BLaER1 treated with 17β-estradiol and CSF1 and Interleukin-3, amounts not matched to agents 10 nM and 100 nM (cell line): ENCODE measurements around the gene TEAD2.

ENCODE experiments used
- H3K27ac ChIP-seq, 11 experiments: shearing (Covaris generic); formaldehyde crosslinking; 2 replicates each; pipeline ENCODE4 v1.8.1; 2022
- H3K27me3 ChIP-seq, 11 experiments: shearing (Covaris generic); formaldehyde crosslinking; 2 replicates each; pipeline ENCODE4 v1.8.1; 2022
- H3K36me3 ChIP-seq, 11 experiments: shearing (Covaris generic); formaldehyde crosslinking; 2 replicates each; pipeline ENCODE4 v1.8.1; 2022
- H3K4me1 ChIP-seq, 10 experiments: shearing (Covaris generic); formaldehyde crosslinking; 2 replicates each; pipeline ENCODE4 v1.8.1; 2022
- H3K4me2 ChIP-seq, 11 experiments: shearing (Covaris generic); formaldehyde crosslinking; 2 replicates each; pipeline ENCODE4 v1.8.1; 2022
- H3K4me3 ChIP-seq, 10 experiments: shearing (Covaris generic); formaldehyde crosslinking; 2 replicates each; pipeline ENCODE4 v1.8.1; 2022
- H3K9ac ChIP-seq, 11 experiments: shearing (Covaris generic); formaldehyde crosslinking; 2 replicates each; pipeline ENCODE4 v1.8.1; 2022
- H3K9me3 ChIP-seq, 11 experiments: shearing (Covaris generic); formaldehyde crosslinking; replicated peaks in 1 of 11; 2 replicates each; pipeline ENCODE4 v1.8.1; 2022
- H4K20me1 ChIP-seq, 11 experiments: shearing (Covaris generic); formaldehyde crosslinking; 2 replicates each; pipeline ENCODE4 v1.8.1; 2022
- Cebpa-rat ChIP-seq, 11 experiments: shearing (Covaris generic); IDR thresholded peaks; 2 replicates each; pipeline ENCODE4 v1.8.1; 2022

The TEAD2 gene

GRCh38 chr19:49390929-49391359, 28.7 kb upstream of the TEAD2 start:
- Histone ChIP-seq H3K9me3 (no peaks in the 10 kb centered on the region), H3K27ac (no peak overlapping the region), H4K20me1 (peaks cover 0 to 9% (median 0%) of the 10 kb centered on the region in 11 experiments; a peak in 1 of 22 replicates), H3K4me3 (no peak overlapping the region), H3K4me1 (peaks cover 11 to 70% (median 41%) of the 10 kb centered on the region in 10 experiments), H3K9ac (0 out of 22 replicates have a peak overlapping the region, but pooled peaks of 1 of the 11 experiments have one; percentile 7), H3K4me2 (peak overlapping the region in 7 of 11 experiments; percentile 19 to 49 (median 35); a peak in 11 of 22 replicates), H3K36me3 (no peaks in the 10 kb centered on the region), H3K27me3 (peaks cover 0 to 19% (median 7%) of the 10 kb centered on the region in 11 experiments; a peak in 9 of 22 replicates)
- TF ChIP-seq Cebpa-rat (IDR thresholded peaks at IDR 0.05) = no peak

GRCh38 chr19:49390131-49390928, 28.1 kb upstream of the TEAD2 start:
- TF ChIP-seq Cebpa-rat (IDR thresholded peaks at IDR 0.05) = no peak
- H3K27me3 ChIP-seq = peaks cover 0 to 19% (median 7%) of the 10 kb centered on the region in 11 experiments; a peak in 9 of 22 replicates
- H3K4me3 ChIP-seq = no peak overlapping the region
- H3K27ac ChIP-seq = no peak overlapping the region
- H4K20me1 ChIP-seq = peaks cover 0 to 9% (median 0%) of the 10 kb centered on the region in 11 experiments; a peak in 1 of 22 replicates
- no peaks in the 10 kb centered on the region for H3K9me3 ChIP-seq
- H3K36me3 ChIP-seq = no peaks in the 10 kb centered on the region
- H3K4me1 ChIP-seq = peaks cover 11 to 64% (median 38%) of the 10 kb centered on the region in 10 experiments
- peak overlapping the region in 7 of 11 experiments; percentile 19 to 49 (median 35); a peak in 11 of 22 replicates for H3K4me2 ChIP-seq
- H3K9ac ChIP-seq = peak overlapping the region in 1 of 11 experiments; percentile 7; a peak in 1 of 22 replicates

- no peak for TF ChIP-seq Cebpa-rat (IDR thresholded peaks at IDR 0.05)
- H3K4me2 ChIP-seq = 0 out of 22 replicates have a peak overlapping the region, but pooled peaks of 1 of the 11 experiments have one; percentile 15
- H3K27ac ChIP-seq = no peak overlapping the region
Measured at GRCh38 chr19:49389406-49389805, 27.2 kb upstream of the TEAD2 start.

GRCh38 chr19:49387936-49388372, 25.7 kb upstream of the TEAD2 start, which contains the start of gene KASH5:
Gene KASH5 (plus strand): TSS chr19:49388249. CDS start chr19:49390884, 2,635 bp downstream.
- Histone ChIP-seq H3K27me3 (peaks cover 0 to 19% (median 7%) of the 10 kb centered on the region in 11 experiments; a peak in 9 of 22 replicates), H3K4me3 (no peak within 1 kb of the TSS), H3K36me3 (no peaks in the 10 kb centered on the region), H3K27ac (no peak within 1 kb of the TSS), H3K9me3 (peaks cover 5 to 13% (median 6%) of the 10 kb centered on the region in 11 experiments; a peak in 18 of 22 replicates), H3K9ac (0 out of 22 replicates have a peak within 1 kb of the TSS, but pooled peaks of 1 of the 11 experiments have one; percentile 17), H3K4me1 (peaks cover 11 to 53% (median 35%) of the 10 kb centered on the region in 10 experiments), H3K4me2 (peak within 1 kb of the TSS; percentile 44 to 81 (median 72)), H4K20me1 (peaks cover 0 to 9% (median 0%) of the 10 kb centered on the region in 11 experiments; a peak in 1 of 22 replicates)
- TF ChIP-seq Cebpa-rat (IDR thresholded peaks at IDR 0.05) = no peak

More at GRCh38 chr19:49389406-49389805, 27.2 kb upstream of the TEAD2 start:
- no peaks in the 10 kb centered on the region for H3K36me3 ChIP-seq
- peaks cover 0 to 9% (median 0%) of the 10 kb centered on the region in 11 experiments; a peak in 1 of 22 replicates for H4K20me1 ChIP-seq
- H3K4me3 ChIP-seq = no peak overlapping the region
- peaks cover 0 to 19% (median 7%) of the 10 kb centered on the region in 11 experiments; a peak in 9 of 22 replicates for H3K27me3 ChIP-seq
- H3K4me1 ChIP-seq = peaks cover 11 to 64% (median 38%) of the 10 kb centered on the region in 10 experiments
- H3K9me3 ChIP-seq = no peaks in the 10 kb centered on the region
- no peak overlapping the region; a peak in 1 of 22 replicates for H3K9ac ChIP-seq

GRCh38 chr19:49383599-49383998, 21.4 kb upstream of the TEAD2 start:
- Histone ChIP-seq H3K4me2 (no peak overlapping the region), H3K4me1 (peaks cover 9 to 33% (median 22%) of the 10 kb centered on the region in 10 experiments), H3K27me3 (no peaks in the 10 kb centered on the region; a peak in 1 of 22 replicates), H3K9ac (no peak overlapping the region), H3K9me3 (peaks cover 22 to 30% (median 24%) of the 10 kb centered on the region in 11 experiments), H3K27ac (no peak overlapping the region), H4K20me1 (no peaks in the 10 kb centered on the region), H3K36me3 (no peaks in the 10 kb centered on the region), H3K4me3 (no peak overlapping the region)
- no peak for TF ChIP-seq Cebpa-rat (IDR thresholded peaks at IDR 0.05)

- Histone ChIP-seq H3K4me3 (no peak overlapping the region), H3K36me3 (no peaks in the 10 kb centered on the region), H3K9me3 (peaks cover 22 to 30% (median 24%) of the 10 kb centered on the region in 11 experiments), H3K27me3 (no peaks in the 10 kb centered on the region), H3K4me2 (no peak overlapping the region), H4K20me1 (no peaks in the 10 kb centered on the region), H3K4me1 (peaks cover 0 to 28% (median 14%) of the 10 kb centered on the region in 10 experiments; a peak in 12 of 20 replicates), H3K9ac (no peak overlapping the region), H3K27ac (no peak overlapping the region)
- no peak for TF ChIP-seq Cebpa-rat (IDR thresholded peaks at IDR 0.05)
Measured at GRCh38 chr19:49382639-49383038, 20.4 kb upstream of the TEAD2 start.

GRCh38 chr19:49380391-49380790, 18.2 kb upstream of the TEAD2 start:
- Histone ChIP-seq H3K4me2 (no peak overlapping the region; a peak in 1 of 22 replicates), H3K36me3 (no peaks in the 10 kb centered on the region), H3K4me1 (peaks cover 0 to 23% (median 10%) of the 10 kb centered on the region in 10 experiments; a peak in 10 of 20 replicates), H3K27me3 (no peaks in the 10 kb centered on the region), H3K9me3 (peaks cover 22 to 30% (median 24%) of the 10 kb centered on the region in 11 experiments), H3K9ac (no peak overlapping the region), H3K27ac (no peak overlapping the region), H4K20me1 (no peaks in the 10 kb centered on the region), H3K4me3 (no peak overlapping the region)
- no peak for TF ChIP-seq Cebpa-rat (IDR thresholded peaks at IDR 0.05)

- no peak overlapping the region for H3K27ac ChIP-seq
- H3K4me2 ChIP-seq = peak overlapping the region in 3 of 11 experiments; percentile 0 to 33 (median 27); a peak in 3 of 22 replicates
- H3K4me3 ChIP-seq = no peak overlapping the region
- no peaks in the 10 kb centered on the region for H3K36me3 ChIP-seq
- H3K9me3 ChIP-seq = peaks cover 21 to 24% (median 23%) of the 10 kb centered on the region in 11 experiments
- H3K9ac ChIP-seq = no peak overlapping the region
- no peak for TF ChIP-seq Cebpa-rat (IDR thresholded peaks at IDR 0.05)
- H3K4me1 ChIP-seq = peaks cover 0 to 36% (median 20%) of the 10 kb centered on the region in 10 experiments; a peak in 13 of 20 replicates
- H4K20me1 ChIP-seq = no peaks in the 10 kb centered on the region
- H3K27me3 ChIP-seq = no peaks in the 10 kb centered on the region
Measured at GRCh38 chr19:49378512-49378911, 16.3 kb upstream of the TEAD2 start.
